Effector memory CD8-positive, alpha-beta T cell (primary cell): Measurements from ENCODE around the gene ANAPC2.
A peak's percentile ranks its signal among the peaks of the same experiment; 100 is the strongest.

ENCODE experiments used
- ATAC-seq: fragments of 150-1000 bp; cut with Tn5 transposase; replicated peaks from 2 replicates; pipeline ENCODE4 v1.10.0; 2021; ENCODE audit warnings: mild to moderate bottlenecking, moderate library complexity
- DNase-seq, 3 experiments: peaks; one replicate each; pipeline ENCODE4 v3.0.0; 2021
- H3K27ac Mint-ChIP-seq, 2 donors: one replicate each; pipeline ENCODE4 v1.8.0; 2022; ENCODE audit warnings: mild to moderate bottlenecking in 2 of 2, mixed read lengths in 2 of 2, moderate library complexity in 2 of 2
- H3K27me3 Mint-ChIP-seq, 2 donors: one replicate each; pipeline ENCODE4 v1.8.0; 2022; ENCODE audit warnings: mixed read lengths in 2 of 2
- H3K36me3 Mint-ChIP-seq: one replicate; pipeline ENCODE4 v1.8.0; 2022; ENCODE audit warnings: mild to moderate bottlenecking, moderate library complexity, mixed read lengths; ENCODE audit not compliant: insufficient read depth
- H3K4me1 Mint-ChIP-seq, 2 donors: one replicate each; pipeline ENCODE4 v1.8.0; 2022; ENCODE audit warnings: low read depth in 2 of 2, mixed read lengths in 2 of 2
- H3K4me3 Mint-ChIP-seq, 2 donors: one replicate each; pipeline ENCODE4 v1.8.0; 2022; ENCODE audit warnings: mild to moderate bottlenecking in 2 of 2, mixed read lengths in 2 of 2, moderate library complexity in 2 of 2
- H3K9me3 Mint-ChIP-seq, 2 donors: one replicate each; pipeline ENCODE4 v1.8.0; 2022; ENCODE audit warnings: mixed read lengths in 2 of 2

Gene ANAPC2

GRCh38 chr9:137189297-137190295 lies 1.2 kb upstream of the ANAPC2 start:
- Mint-ChIP-seq H3K36me3 (peaks cover 37% of the 10 kb centered on the region), H3K4me3 (peak overlapping the region; percentile 91 to 92), H3K4me1 (peaks cover 30 to 33% of the 10 kb centered on the region in 2 donors), H3K27me3 (no peaks in the 10 kb centered on the region), H3K9me3 (no peaks in the 10 kb centered on the region), H3K27ac (peak overlapping the region; percentile 82 to 95)
- DNase-seq (no peak), ATAC-seq (no peak)

GRCh38 chr9:137188086-137188489 lies 272 bp downstream of the ANAPC2 start:
- DNase-seq: no peak
- H3K4me1 Mint-ChIP-seq: peaks cover 36 to 40% of the 10 kb centered on the region in 2 donors
- ATAC-seq: peak; percentile 26

GRCh38 chr9:137187386-137187785 lies 974 bp downstream of the ANAPC2 start:
- Mint-ChIP-seq H3K4me3 (peak overlapping the region; percentile 91 to 92), H3K36me3 (peaks cover 51% of the 10 kb centered on the region), H3K4me1 (peaks cover 36 to 40% of the 10 kb centered on the region in 2 donors), H3K27ac (peak overlapping the region; percentile 82 to 95), H3K9me3 (no peaks in the 10 kb centered on the region), H3K27me3 (no peaks in the 10 kb centered on the region)
- ATAC-seq (no peak), DNase-seq (no peak)

More at GRCh38 chr9:137188086-137188489, 272 bp downstream of the ANAPC2 start:
- Mint-ChIP-seq H3K27ac (peak overlapping the region; percentile 82 to 95), H3K4me3 (peak overlapping the region; percentile 91 to 92), H3K9me3 (no peaks in the 10 kb centered on the region), H3K27me3 (no peaks in the 10 kb centered on the region), H3K36me3 (peaks cover 50% of the 10 kb centered on the region)

- Mint-ChIP-seq H3K27ac (no peak overlapping the region), H3K36me3 (peaks cover 61% of the 10 kb centered on the region), H3K4me1 (peaks cover 36 to 40% of the 10 kb centered on the region in 2 donors), H3K4me3 (peak overlapping the region; percentile 91 to 92), H3K27me3 (no peaks in the 10 kb centered on the region), H3K9me3 (no peaks in the 10 kb centered on the region)
- DNase-seq (no peak), ATAC-seq (no peak)
Measured at GRCh38 chr9:137186385-137186784, 2.0 kb downstream of the ANAPC2 start.

- ATAC-seq (no peak), DNase-seq (no peak)
- H3K36me3 Mint-ChIP-seq: peaks cover 63% of the 10 kb centered on the region
- no peaks in the 10 kb centered on the region for H3K27me3 Mint-ChIP-seq
- H3K9me3 Mint-ChIP-seq: no peaks in the 10 kb centered on the region
- no peak overlapping the region for H3K27ac Mint-ChIP-seq
- H3K4me3 Mint-ChIP-seq: no peak overlapping the region
- H3K4me1 Mint-ChIP-seq: peaks cover 36 to 37% of the 10 kb centered on the region in 2 donors
Measured at GRCh38 chr9:137185921-137186320, 2.4 kb downstream of the ANAPC2 start.

- Mint-ChIP-seq H3K4me3 (no peak overlapping the region), H3K9me3 (no peaks in the 10 kb centered on the region), H3K27ac (no peak overlapping the region), H3K27me3 (no peaks in the 10 kb centered on the region), H3K4me1 (peaks cover 32 to 33% of the 10 kb centered on the region in 2 donors), H3K36me3 (peaks cover 59% of the 10 kb centered on the region)
- no peak for ATAC-seq
- DNase-seq: no peak
Measured at GRCh38 chr9:137184881-137185660, 3.3 kb downstream of the ANAPC2 start.

GRCh38 chr9:137183980-137184595 lies 4.3 kb downstream of the ANAPC2 start:
- DNase-seq: no peak
- Mint-ChIP-seq H3K9me3 (no peaks in the 10 kb centered on the region), H3K4me1 (peaks cover 22 to 26% of the 10 kb centered on the region in 2 donors), H3K27ac (no peak overlapping the region), H3K36me3 (peaks cover 53% of the 10 kb centered on the region), H3K4me3 (no peak overlapping the region), H3K27me3 (no peaks in the 10 kb centered on the region)
- no peak for ATAC-seq

- no peaks in the 10 kb centered on the region for H3K9me3 Mint-ChIP-seq
- ATAC-seq: no peak
- peaks cover 48% of the 10 kb centered on the region for H3K36me3 Mint-ChIP-seq
- no peak overlapping the region for H3K4me3 Mint-ChIP-seq
- peaks cover 20 to 21% of the 10 kb centered on the region in 2 donors for H3K4me1 Mint-ChIP-seq
- no peak overlapping the region for H3K27ac Mint-ChIP-seq
- H3K27me3 Mint-ChIP-seq: no peaks in the 10 kb centered on the region
- no peak for DNase-seq
Measured at GRCh38 chr9:137182836-137183235, 5.5 kb downstream of the ANAPC2 start.

GRCh38 chr9:137181680-137182079 lies 6.7 kb downstream of the ANAPC2 start:
- DNase-seq (no peak), ATAC-seq (no peak)
- peaks cover 46% of the 10 kb centered on the region for H3K36me3 Mint-ChIP-seq
- no peaks in the 10 kb centered on the region for H3K27me3 Mint-ChIP-seq
- no peaks in the 10 kb centered on the region for H3K9me3 Mint-ChIP-seq
- H3K27ac Mint-ChIP-seq: no peak overlapping the region
- H3K4me3 Mint-ChIP-seq: no peak overlapping the region
- peaks cover 11 to 12% of the 10 kb centered on the region in 2 donors for H3K4me1 Mint-ChIP-seq

GRCh38 chr9:137180491-137180890 lies 7.9 kb downstream of the ANAPC2 start:
- Mint-ChIP-seq H3K27ac (no peak overlapping the region), H3K36me3 (peaks cover 48% of the 10 kb centered on the region), H3K4me3 (no peak overlapping the region), H3K4me1 (peaks cover 7 to 16% of the 10 kb centered on the region in 2 donors), H3K9me3 (no peaks in the 10 kb centered on the region), H3K27me3 (no peaks in the 10 kb centered on the region)
- ATAC-seq (no peak), DNase-seq (no peak)

- no peak overlapping the region for H3K27ac Mint-ChIP-seq
- H3K4me3 Mint-ChIP-seq: no peak overlapping the region
- H3K36me3 Mint-ChIP-seq: peaks cover 47% of the 10 kb centered on the region
- peaks cover 7 to 14% of the 10 kb centered on the region in 2 donors for H3K4me1 Mint-ChIP-seq
- no peak for DNase-seq
- no peaks in the 10 kb centered on the region for H3K9me3 Mint-ChIP-seq
- ATAC-seq: no peak
- no peaks in the 10 kb centered on the region for H3K27me3 Mint-ChIP-seq
Measured at GRCh38 chr9:137179761-137180160, 8.6 kb downstream of the ANAPC2 start.

- DNase-seq (no peak), ATAC-seq (no peak)
- Mint-ChIP-seq H3K9me3 (no peaks in the 10 kb centered on the region), H3K4me3 (no peak overlapping the region), H3K4me1 (peaks cover 1 to 8% of the 10 kb centered on the region in 2 donors), H3K27me3 (no peaks in the 10 kb centered on the region), H3K27ac (no peak overlapping the region), H3K36me3 (peaks cover 40% of the 10 kb centered on the region)
Measured at GRCh38 chr9:137178939-137179630, 9.3 kb downstream of the ANAPC2 start.
